ENCODE data around the gene RAB3B. TPM values are rescaled to one million over a fixed set of nuclear protein-coding genes. Genes with fewer than 3 reads are reported as not detected.
A peak's percentile ranks its signal among the peaks of the same experiment; 100 is the strongest.

Gene RAB3B
- total RNA-seq, 1 donor from 2014 or later: 0.02 TPM

GRCh38 chr1:51863384-51863783, 127.1 kb downstream of the RAB3B start:
- intact Hi-C loops (cut with micrococcal nuclease): loop anchor here (1.0 to 2.0 kb wide), 2 partner anchors 15 to 31 kb away; partner anchors contain the start of gene NRDC
- ATAC-seq (ENCODE audit: low read depth): peak; percentile 69
- Mint-ChIP-seq H3K4me3 (peak overlapping the region; percentile 1), H3K9me3 (no peaks in the 10 kb centered on the region), H3K27me3 (no peaks in the 10 kb centered on the region), H3K4me1 (peaks cover 40% of the 10 kb centered on the region), H3K27ac (peak overlapping the region; percentile 77), H3K36me3 (ENCODE audit: low read depth) (peaks cover 6% of the 10 kb centered on the region)
- TF ChIP-seq CTCF (IDR thresholded peaks at IDR 0.05): no peak
- no peak for DNase-seq
- ChIA-PET POLR2A (interaction anchor here (0.7 to 3.0 kb wide), 3 partner anchors 12 to 357 kb away, joined by 3 to 24 read pairs (median 3); partner anchors contain the start of gene NRDC), CTCF (interaction anchor here (0.6 kb wide), 1 partner anchor 1203 kb away, joined by 4 read pairs; no protein-coding TSS in a partner anchor)

GRCh38 chr1:51861669-51862068, 128.8 kb downstream of the RAB3B start:
- H3K36me3 Mint-ChIP-seq (ENCODE audit: low read depth): peaks cover 2% of the 10 kb centered on the region
- peaks cover 29% of the 10 kb centered on the region for H3K4me1 Mint-ChIP-seq
- no peaks in the 10 kb centered on the region for H3K27me3 Mint-ChIP-seq
- DNase-seq (no peak), ATAC-seq (ENCODE audit: low read depth) (no peak)
- no peak overlapping the region for H3K27ac Mint-ChIP-seq
- TF ChIP-seq CTCF (IDR thresholded peaks at IDR 0.05): no peak
- ChIA-PET POLR2A (interaction anchor here (3.0 kb wide), 1 partner anchor 17 kb away, joined by 24 read pairs; the partner anchor contains the start of gene NRDC), CTCF (no interaction called here)
- H3K4me3 Mint-ChIP-seq: no peak overlapping the region
- no peaks in the 10 kb centered on the region for H3K9me3 Mint-ChIP-seq
- intact Hi-C loops (cut with micrococcal nuclease): loop anchor here (2.0 kb wide), 1 partner anchor 29 kb away; no protein-coding TSS in a partner anchor

- H3K36me3 Mint-ChIP-seq (ENCODE audit: low read depth): peaks cover 11% of the 10 kb centered on the region
Measured at GRCh38 chr1:51859735-51860134, 130.8 kb downstream of the RAB3B start.

GRCh38 chr1:51859333-51859732, 131.2 kb downstream of the RAB3B start:
- intact Hi-C loops (cut with micrococcal nuclease): no loop called here
- ChIA-PET CTCF (no interaction called here), POLR2A (no interaction called here)
- Mint-ChIP-seq H3K4me1 (peaks cover 21% of the 10 kb centered on the region), H3K27me3 (no peaks in the 10 kb centered on the region), H3K36me3 (ENCODE audit: low read depth) (peaks cover 14% of the 10 kb centered on the region), H3K27ac (no peak overlapping the region), H3K4me3 (no peak overlapping the region), H3K9me3 (no peaks in the 10 kb centered on the region)
- DNase-seq (no peak), ATAC-seq (ENCODE audit: low read depth) (no peak)
- no peak for TF ChIP-seq CTCF (IDR thresholded peaks at IDR 0.05)

More at GRCh38 chr1:51859735-51860134, 130.8 kb downstream of the RAB3B start:
- no peak for DNase-seq
- ChIA-PET CTCF (no interaction called here), POLR2A (no interaction called here)
- intact Hi-C loops (cut with micrococcal nuclease): no loop called here
- Mint-ChIP-seq H3K27me3 (no peaks in the 10 kb centered on the region), H3K9me3 (no peaks in the 10 kb centered on the region), H3K4me3 (no peak overlapping the region), H3K4me1 (peaks cover 21% of the 10 kb centered on the region), H3K27ac (no peak overlapping the region)
- TF ChIP-seq CTCF (IDR thresholded peaks at IDR 0.05): no peak
- no peak for ATAC-seq (ENCODE audit: low read depth)

GRCh38 chr1:51858892-51859291, 131.6 kb downstream of the RAB3B start:
- Mint-ChIP-seq H3K4me1 (peaks cover 19% of the 10 kb centered on the region), H3K36me3 (ENCODE audit: low read depth) (peaks cover 16% of the 10 kb centered on the region), H3K27ac (no peak overlapping the region), H3K27me3 (no peaks in the 10 kb centered on the region), H3K9me3 (no peaks in the 10 kb centered on the region), H3K4me3 (no peak overlapping the region)
- intact Hi-C loops (cut with micrococcal nuclease): no loop called here
- CTCF ChIA-PET: no interaction called here
- TF ChIP-seq CTCF (IDR thresholded peaks at IDR 0.05): no peak
- ATAC-seq (ENCODE audit: low read depth): no peak
- POLR2A ChIA-PET: no interaction called here
- DNase-seq: no peak

Other genes starting within 250 kb of the RAB3B start
- gene NRDC, start 112.0 kb downstream of the RAB3B start, total RNA-seq: 157 and 162 TPM in 2 replicates
- gene KTI12, start 43.1 kb upstream of the RAB3B start, total RNA-seq: 18.4 and 18.8 TPM in 2 replicates
- gene TXNDC12, start 64.5 kb upstream of the RAB3B start, total RNA-seq: 37.4 and 39.0 TPM in 2 replicates
- 32.8 and 36.2 TPM in 2 replicates for gene BTF3L4, start 65.6 kb upstream of the RAB3B start, total RNA-seq
- 3.2 and 3.3 TPM in 2 replicates for gene ZFYVE9, start 151.4 kb upstream of the RAB3B start, total RNA-seq